SU-DHL-6 (cell line): ENCODE data around the gene ZBTB7B.

Experiments
- CTCF ChIP-seq: fragments of 200-600 bp; sonication (generic); IDR thresholded peaks from one replicate; pipeline ENCODE4 v1.5.1; 2017; ENCODE audit warnings: antibody characterized with exemption, mild to moderate bottlenecking, low read length, moderate library complexity; ENCODE audit not compliant: insufficient read depth, poor library complexity, severe bottlenecking
- EZH2phosphoT487 ChIP-seq: fragments of 200-600 bp; sonication (generic), shearing (Covaris generic); conservative IDR thresholded peaks from 2 replicates; pipeline ENCODE4 v1.6.1; 2018; ENCODE audit warnings: mild to moderate bottlenecking, antibody characterized with exemption, low read length, moderate library complexity, mixed read lengths

- TF ChIP-seq EZH2phosphoT487: no peak
- no peak for TF ChIP-seq CTCF
Observed at GRCh38 chr1:154989195-154989860, 13.3 kb upstream of the ZBTB7B start.
